Glomerular visceral epithelial cell (primary cell): Measurements from ENCODE around the gene MFGE8.

Experiments
- DNase-seq: peaks from one replicate; pipeline ENCODE4 v3.0.0-alpha.2; 2016; ENCODE audit errors: extremely low spot score

MFGE8 gene

GRCh38 chr15:88874275-88874674, 38.9 kb downstream of the MFGE8 start:
- no peak for DNase-seq

- DNase-seq, result no peak
Observed at GRCh38 chr15:88873786-88874185, 39.4 kb downstream of the MFGE8 start.

- DNase-seq, result no peak
Observed at GRCh38 chr15:88872706-88873105, 40.5 kb downstream of the MFGE8 start.

GRCh38 chr15:88872106-88872505, 41.1 kb downstream of the MFGE8 start:
- DNase-seq, result no peak

- no peak for DNase-seq
Observed at GRCh38 chr15:88871313-88871712, 41.9 kb downstream of the MFGE8 start.

GRCh38 chr15:88866295-88866881, 46.8 kb downstream of the MFGE8 start:
- no peak for DNase-seq

GRCh38 chr15:88865498-88866099, 47.6 kb downstream of the MFGE8 start:
- DNase-seq, result no peak

GRCh38 chr15:88864861-88865497, 48.2 kb downstream of the MFGE8 start:
- DNase-seq, result no peak

- DNase-seq, result no peak
Observed at GRCh38 chr15:88863412-88863811, 49.8 kb downstream of the MFGE8 start.

GRCh38 chr15:88860212-88860611, 53.0 kb downstream of the MFGE8 start:
- no peak for DNase-seq

GRCh38 chr15:88859550-88859949, 53.6 kb downstream of the MFGE8 start:
- DNase-seq, result no peak

GRCh38 chr15:88858934-88859333, 54.2 kb downstream of the MFGE8 start:
- DNase-seq, result no peak

GRCh38 chr15:88852476-88852875, 60.7 kb downstream of the MFGE8 start:
- no peak for DNase-seq

- no peak for DNase-seq
Observed at GRCh38 chr15:88849376-88850072, 63.7 kb downstream of the MFGE8 start.
